ENCODE results near the gene NMNAT2. TPM values are rescaled to one million over a fixed set of nuclear protein-coding genes. Genes with fewer than 3 reads are reported as not detected.

Gene NMNAT2
- total RNA-seq, 6 donors from 2014 or later: 0.13 to 0.72 (median 0.17) TPM; not detected in 2

GRCh38 chr1:183251101-183251958 is 166.8 kb downstream of the NMNAT2 start:
- Histone ChIP-seq H3K27me3 (no peaks in the 10 kb centered on the region), H3K9me3 (peaks cover 0 to 4% (median 0%) of the 10 kb centered on the region in 4 donors), H3K4me3 (no peak overlapping the region), H3K36me3 (no peaks in the 10 kb centered on the region), H3K4me1 (no peaks in the 10 kb centered on the region), H3K27ac (no peak overlapping the region)
- WGBS, 2 donors: 93 to 94% methylated on average over 12 of the region's 12 CpGs
- DNase-seq: no peak
- no peak for ATAC-seq (ENCODE audit: low FRiP score in 2 of 2)
- TF ChIP-seq EP300 (IDR thresholded peaks at IDR 0.05) (no peak), POLR2AphosphoS5 (IDR thresholded peaks at IDR 0.05) (no peak), POLR2A (IDR thresholded peaks at IDR 0.05) (no peak)
- TF ChIP-seq, protein P1, sequence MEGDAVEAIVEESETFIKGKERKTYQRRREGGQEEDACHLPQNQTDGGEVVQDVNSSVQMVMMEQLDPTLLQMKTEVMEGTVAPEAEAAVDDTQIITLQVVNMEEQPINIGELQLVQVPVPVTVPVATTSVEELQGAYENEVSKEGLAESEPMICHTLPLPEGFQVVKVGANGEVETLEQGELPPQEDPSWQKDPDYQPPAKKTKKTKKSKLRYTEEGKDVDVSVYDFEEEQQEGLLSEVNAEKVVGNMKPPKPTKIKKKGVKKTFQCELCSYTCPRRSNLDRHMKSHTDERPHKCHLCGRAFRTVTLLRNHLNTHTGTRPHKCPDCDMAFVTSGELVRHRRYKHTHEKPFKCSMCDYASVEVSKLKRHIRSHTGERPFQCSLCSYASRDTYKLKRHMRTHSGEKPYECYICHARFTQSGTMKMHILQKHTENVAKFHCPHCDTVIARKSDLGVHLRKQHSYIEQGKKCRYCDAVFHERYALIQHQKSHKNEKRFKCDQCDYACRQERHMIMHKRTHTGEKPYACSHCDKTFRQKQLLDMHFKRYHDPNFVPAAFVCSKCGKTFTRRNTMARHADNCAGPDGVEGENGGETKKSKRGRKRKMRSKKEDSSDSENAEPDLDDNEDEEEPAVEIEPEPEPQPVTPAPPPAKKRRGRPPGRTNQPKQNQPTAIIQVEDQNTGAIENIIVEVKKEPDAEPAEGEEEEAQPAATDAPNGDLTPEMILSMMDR (IDR thresholded peaks at IDR 0.05): no peak

GRCh38 chr1:183249941-183250452 is 168.2 kb downstream of the NMNAT2 start:
- Histone ChIP-seq H3K9me3 (peaks cover 0 to under 1% (median 0%) of the 10 kb centered on the region in 4 donors), H3K36me3 (no peaks in the 10 kb centered on the region), H3K4me3 (no peak overlapping the region), H3K27me3 (no peaks in the 10 kb centered on the region), H3K27ac (no peak overlapping the region), H3K4me1 (peaks cover 0 to 5% (median 2%) of the 10 kb centered on the region in 4 donors)
- no peak for ATAC-seq (ENCODE audit: low FRiP score in 2 of 2)
- no peak for TF ChIP-seq POLR2AphosphoS5 (IDR thresholded peaks at IDR 0.05)
- TF ChIP-seq EP300 (IDR thresholded peaks at IDR 0.05): no peak
- TF ChIP-seq, protein P1 (IDR thresholded peaks at IDR 0.05): no peak
- no peak for TF ChIP-seq POLR2A (IDR thresholded peaks at IDR 0.05)
- 89 to 90% methylated on average over 5 of the region's 5 CpGs for WGBS, 2 donors
- no peak for DNase-seq

- H3K27me3 ChIP-seq: no peaks in the 10 kb centered on the region
- no peak overlapping the region for H3K4me3 ChIP-seq
- no peak for TF ChIP-seq POLR2A (IDR thresholded peaks at IDR 0.05)
- TF ChIP-seq POLR2AphosphoS5 (IDR thresholded peaks at IDR 0.05): no peak
- no peak for TF ChIP-seq EP300 (IDR thresholded peaks at IDR 0.05)
- TF ChIP-seq, protein P1 (IDR thresholded peaks at IDR 0.05): no peak
- ATAC-seq (ENCODE audit: low FRiP score in 2 of 2) (no peak), DNase-seq (no peak)
- no peaks in the 10 kb centered on the region for H3K9me3 ChIP-seq
- no peaks in the 10 kb centered on the region for H3K36me3 ChIP-seq
- peaks cover 0 to 13% (median 5%) of the 10 kb centered on the region in 4 donors for H3K4me1 ChIP-seq
- 67 to 77% methylated on average over 4 of the region's 4 CpGs for WGBS, 2 donors
- no peak overlapping the region for H3K27ac ChIP-seq
Observed at GRCh38 chr1:183248989-183249691, 169.0 kb downstream of the NMNAT2 start.

GRCh38 chr1:183247931-183248330 is 170.2 kb downstream of the NMNAT2 start:
- H3K36me3 ChIP-seq: no peaks in the 10 kb centered on the region
- 85 to 86% methylated on average over 1 of the region's 1 CpG for WGBS, 2 donors
- no peaks in the 10 kb centered on the region for H3K27me3 ChIP-seq
- H3K9me3 ChIP-seq: no peaks in the 10 kb centered on the region
- no peak overlapping the region for H3K27ac ChIP-seq
- no peak overlapping the region for H3K4me3 ChIP-seq
- no peak for DNase-seq
- no peak for ATAC-seq (ENCODE audit: low FRiP score in 2 of 2)
- TF ChIP-seq, protein P1 (IDR thresholded peaks at IDR 0.05): no peak
- no peak for TF ChIP-seq POLR2A (IDR thresholded peaks at IDR 0.05)
- TF ChIP-seq POLR2AphosphoS5 (IDR thresholded peaks at IDR 0.05): no peak
- no peak for TF ChIP-seq EP300 (IDR thresholded peaks at IDR 0.05)
- H3K4me1 ChIP-seq: peaks cover 0 to 17% (median 13%) of the 10 kb centered on the region in 4 donors

Data from upper lobe of left lung (tissue), 6 donors.